Skeletal muscle cell (primary cell): Measurements from ENCODE around the gene SRC.
"Not testable (repeated sequence)": the region's sequence is repeated elsewhere in the genome, so short reads cannot be mapped to it uniquely, and the experiment has no call there.

Experiments used
- DNase-seq: peaks from one replicate; pipeline ENCODE4 v3.0.0-alpha.2; 2010; ENCODE audit warnings: low read depth
- H3K4me3 ChIP-seq: 2 replicates; pipeline ENCODE4 v1.5.1; 2011; ENCODE audit warnings: low read depth, mild to moderate bottlenecking, control low read depth, low read length, moderate library complexity

Gene SRC

GRCh38 chr20:37359331-37359730 lies 13.4 kb downstream of the SRC start:
- no peak for DNase-seq
- H3K4me3 ChIP-seq, result no peak overlapping the region

- no peak overlapping the region for H3K4me3 ChIP-seq
- DNase-seq, result no peak
These were observed 13.9 kb downstream of the SRC start for GRCh38 chr20:37359836-37360235.

- H3K4me3 ChIP-seq, result no peak overlapping the region
These were observed 14.6 kb downstream of the SRC start for GRCh38 chr20:37360391-37361115.

GRCh38 chr20:37361336-37361735 lies 15.4 kb downstream of the SRC start:
- no peak for DNase-seq
- no peak overlapping the region for H3K4me3 ChIP-seq

More at GRCh38 chr20:37360391-37361115, 14.6 kb downstream of the SRC start:
- no peak for DNase-seq

GRCh38 chr20:37362231-37362792 lies 16.4 kb downstream of the SRC start:
- no peak overlapping the region for H3K4me3 ChIP-seq
- no peak for DNase-seq

- H3K4me3 ChIP-seq, result no peak overlapping the region
- no peak for DNase-seq
These were observed 16.9 kb downstream of the SRC start for GRCh38 chr20:37362821-37363220.

GRCh38 chr20:37363221-37364012 lies 17.5 kb downstream of the SRC start:
- H3K4me3 ChIP-seq, result no peak overlapping the region
- no peak for DNase-seq

- no peak for DNase-seq
- no peak overlapping the region for H3K4me3 ChIP-seq
These were observed 18.3 kb downstream of the SRC start for GRCh38 chr20:37364013-37364926.

- no peak overlapping the region for H3K4me3 ChIP-seq
- no peak for DNase-seq
These were observed 19.0 kb downstream of the SRC start for GRCh38 chr20:37364927-37365272.

- no peak for DNase-seq
- no peak overlapping the region for H3K4me3 ChIP-seq
These were observed 20.1 kb downstream of the SRC start for GRCh38 chr20:37365760-37366638.

GRCh38 chr20:37366743-37367142 lies 20.8 kb downstream of the SRC start:
- DNase-seq, result no peak
- no peak overlapping the region for H3K4me3 ChIP-seq

- no peak overlapping the region for H3K4me3 ChIP-seq
- no peak for DNase-seq
These were observed 23.9 kb downstream of the SRC start for GRCh38 chr20:37369846-37370245.

- DNase-seq, result not testable (repeated sequence)
These were observed 25.9 kb downstream of the SRC start for GRCh38 chr20:37371845-37372244.

GRCh38 chr20:37372441-37372840 lies 26.5 kb downstream of the SRC start:
- DNase-seq, result no peak
- H3K4me3 ChIP-seq, result no peak overlapping the region

More at GRCh38 chr20:37371845-37372244, 25.9 kb downstream of the SRC start:
- not testable (repeated sequence) for H3K4me3 ChIP-seq

GRCh38 chr20:37373020-37373598 lies 27.2 kb downstream of the SRC start:
- DNase-seq, result no peak
- no peak overlapping the region for H3K4me3 ChIP-seq

- DNase-seq, result no peak
- no peak overlapping the region for H3K4me3 ChIP-seq
These were observed 29.3 kb downstream of the SRC start for GRCh38 chr20:37375227-37375626.

GRCh38 chr20:37376324-37376723 lies 30.4 kb downstream of the SRC start:
- no peak overlapping the region for H3K4me3 ChIP-seq
- no peak for DNase-seq

- H3K4me3 ChIP-seq, result no peak overlapping the region
- no peak for DNase-seq
These were observed 30.9 kb downstream of the SRC start for GRCh38 chr20:37376791-37377190.
